Uterus (tissue), 2 donors: ENCODE data around the gene UFD1.

Source experiments
- POLR2A ChIP-seq, 2 donors: fragments of 450-650 bp; IDR thresholded peaks; one replicate each; pipeline ENCODE4 v1.6.1; 2016; ENCODE audit warnings: antibody characterized with exemption in 2 of 2, mild to moderate bottlenecking in 1 of 2, moderate library complexity in 1 of 2
- TF ChIP-seq, protein P1 (sequence below), 4 experiments: fragments of 200-600 bp in 2 of 4; fragments of 450-650 bp in 2 of 4; sonication (generic) in 2 of 4; IDR thresholded peaks; one replicate each; pipeline ENCODE4 v1.5.1; 2016 to 2019; ENCODE audit warnings: antibody characterized with exemption in 4 of 4, mild to moderate bottlenecking in 2 of 4, moderate library complexity in 1 of 4

GRCh38 chr22:19488884-19489843 is 10.2 kb upstream of the UFD1 start:
- TF ChIP-seq, protein P1, sequence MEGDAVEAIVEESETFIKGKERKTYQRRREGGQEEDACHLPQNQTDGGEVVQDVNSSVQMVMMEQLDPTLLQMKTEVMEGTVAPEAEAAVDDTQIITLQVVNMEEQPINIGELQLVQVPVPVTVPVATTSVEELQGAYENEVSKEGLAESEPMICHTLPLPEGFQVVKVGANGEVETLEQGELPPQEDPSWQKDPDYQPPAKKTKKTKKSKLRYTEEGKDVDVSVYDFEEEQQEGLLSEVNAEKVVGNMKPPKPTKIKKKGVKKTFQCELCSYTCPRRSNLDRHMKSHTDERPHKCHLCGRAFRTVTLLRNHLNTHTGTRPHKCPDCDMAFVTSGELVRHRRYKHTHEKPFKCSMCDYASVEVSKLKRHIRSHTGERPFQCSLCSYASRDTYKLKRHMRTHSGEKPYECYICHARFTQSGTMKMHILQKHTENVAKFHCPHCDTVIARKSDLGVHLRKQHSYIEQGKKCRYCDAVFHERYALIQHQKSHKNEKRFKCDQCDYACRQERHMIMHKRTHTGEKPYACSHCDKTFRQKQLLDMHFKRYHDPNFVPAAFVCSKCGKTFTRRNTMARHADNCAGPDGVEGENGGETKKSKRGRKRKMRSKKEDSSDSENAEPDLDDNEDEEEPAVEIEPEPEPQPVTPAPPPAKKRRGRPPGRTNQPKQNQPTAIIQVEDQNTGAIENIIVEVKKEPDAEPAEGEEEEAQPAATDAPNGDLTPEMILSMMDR (IDR thresholded peaks at IDR 0.05): no peak
- TF ChIP-seq POLR2A (IDR thresholded peaks at IDR 0.05): no peak
